Skeletal muscle tissue (tissue), 4 donors: ENCODE results near the gene ACSL1. TPM values are rescaled to one million over a fixed set of nuclear protein-coding genes. Genes with fewer than 3 reads are reported as not detected.

Source experiments
- H3K27ac ChIP-seq: one replicate; pipeline ENCODE4 v1.7.0; 2013; ENCODE audit warnings: mild to moderate bottlenecking, low read depth, low read length, inconsistent platforms
- H3K27me3 ChIP-seq, 3 donors: one replicate each; pipeline ENCODE4 v1.7.0; 2013; ENCODE audit warnings: low read length in 3 of 3; ENCODE audit not compliant: control insufficient read depth in 3 of 3, insufficient read depth in 3 of 3
- H3K36me3 ChIP-seq, 3 donors: one replicate each; pipeline ENCODE4 v1.7.0; 2013; ENCODE audit warnings: low read length in 3 of 3; ENCODE audit not compliant: control insufficient read depth in 3 of 3, insufficient read depth in 3 of 3
- H3K4me1 ChIP-seq, 3 donors: one replicate each; pipeline ENCODE4 v1.7.0; 2013; ENCODE audit warnings: low read length in 3 of 3, mild to moderate bottlenecking in 3 of 3; ENCODE audit not compliant: control insufficient read depth in 3 of 3, insufficient read depth in 3 of 3
- H3K4me3 ChIP-seq, 3 donors: one replicate each; pipeline ENCODE4 v1.7.0; 2013; ENCODE audit warnings: low read length in 3 of 3
- H3K9ac ChIP-seq, 3 donors: one replicate each; pipeline ENCODE4 v1.7.0; 2013; ENCODE audit warnings: low read length in 3 of 3, mild to moderate bottlenecking in 3 of 3, moderate library complexity in 2 of 3, low read depth in 1 of 3
- H3K9me3 ChIP-seq, 3 donors: one replicate each; pipeline ENCODE4 v1.7.0; 2013; ENCODE audit warnings: low read length in 3 of 3; ENCODE audit not compliant: control insufficient read depth in 3 of 3
- total RNA-seq: library from RNA; depleted of rRNA; stranded (reverse); fragments of >200 nt; gene quantifications from one replicate; pipeline ENCODE4 v1.2.3, GENCODE V29; 2014
- donor health status: Osteomylitis.

ACSL1 gene
- total RNA-seq, 1 donor from 2014 or later: 123 TPM

DNA sequence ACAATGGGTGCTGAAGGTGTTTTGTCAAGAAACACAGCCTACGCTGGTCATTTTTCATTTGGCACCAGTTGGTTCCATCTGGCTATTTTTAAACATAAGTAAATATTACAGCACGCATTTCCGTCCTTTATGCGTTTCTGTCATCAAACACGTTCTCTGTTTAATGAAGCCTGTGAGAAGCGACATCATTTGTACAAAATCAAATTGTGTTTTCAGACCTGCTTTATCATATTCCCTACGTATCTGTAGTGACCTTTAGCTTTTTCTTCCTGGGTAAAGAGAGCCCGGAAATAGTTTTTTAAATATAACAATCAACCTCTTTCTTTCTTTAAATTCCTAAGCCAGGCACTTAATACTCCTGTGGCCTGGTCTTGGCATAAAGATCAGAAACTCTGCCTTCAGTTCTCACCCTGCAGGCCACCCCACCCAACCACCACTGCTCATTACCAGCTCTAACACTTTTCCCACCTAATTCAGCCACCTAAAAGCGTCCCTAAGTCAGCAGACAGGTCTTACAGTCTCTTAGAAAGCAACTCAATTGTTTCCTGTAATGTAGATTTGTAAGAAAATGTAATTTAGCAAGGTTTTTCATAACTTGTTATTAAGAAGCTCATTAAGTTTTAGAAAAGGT is 30.4 kb downstream of the ACSL1 start:
- H3K9ac ChIP-seq: no peak overlapping the region
- H3K4me3 ChIP-seq: no peak overlapping the region
- H3K9me3 ChIP-seq: no peaks in the 10 kb centered on the region
- H3K36me3 ChIP-seq: peaks cover 29 to 51% (median 40%) of the 10 kb centered on the region in 3 donors
- H3K4me1 ChIP-seq: peaks cover 67 to 77% (median 72%) of the 10 kb centered on the region in 3 donors
- no peaks in the 10 kb centered on the region for H3K27me3 ChIP-seq
- H3K27ac ChIP-seq: no peak overlapping the region

DNA sequence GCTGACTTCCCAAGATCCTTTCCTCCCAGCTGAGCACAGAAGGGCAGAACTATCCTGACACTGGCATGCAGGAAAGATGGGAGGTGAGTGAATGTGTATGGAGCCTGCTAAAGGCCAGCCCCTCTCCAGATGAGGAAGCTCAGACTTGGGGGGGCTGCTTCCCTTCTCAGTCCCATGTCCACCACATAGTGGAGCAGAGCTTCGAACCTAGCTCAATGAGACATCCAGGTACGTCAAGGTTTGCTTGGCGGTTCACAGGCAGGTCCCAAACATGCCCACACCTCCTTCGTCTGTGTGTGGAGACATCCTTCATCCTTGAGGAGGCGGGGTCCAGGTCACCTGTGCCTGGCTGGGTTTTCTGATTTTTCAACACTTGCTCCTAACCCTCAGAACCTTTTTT is 31.3 kb downstream of the ACSL1 start:
- peaks cover 22 to 47% (median 38%) of the 10 kb centered on the region in 3 donors for H3K36me3 ChIP-seq
- H3K4me1 ChIP-seq: peaks cover 61 to 71% (median 69%) of the 10 kb centered on the region in 3 donors

DNA sequence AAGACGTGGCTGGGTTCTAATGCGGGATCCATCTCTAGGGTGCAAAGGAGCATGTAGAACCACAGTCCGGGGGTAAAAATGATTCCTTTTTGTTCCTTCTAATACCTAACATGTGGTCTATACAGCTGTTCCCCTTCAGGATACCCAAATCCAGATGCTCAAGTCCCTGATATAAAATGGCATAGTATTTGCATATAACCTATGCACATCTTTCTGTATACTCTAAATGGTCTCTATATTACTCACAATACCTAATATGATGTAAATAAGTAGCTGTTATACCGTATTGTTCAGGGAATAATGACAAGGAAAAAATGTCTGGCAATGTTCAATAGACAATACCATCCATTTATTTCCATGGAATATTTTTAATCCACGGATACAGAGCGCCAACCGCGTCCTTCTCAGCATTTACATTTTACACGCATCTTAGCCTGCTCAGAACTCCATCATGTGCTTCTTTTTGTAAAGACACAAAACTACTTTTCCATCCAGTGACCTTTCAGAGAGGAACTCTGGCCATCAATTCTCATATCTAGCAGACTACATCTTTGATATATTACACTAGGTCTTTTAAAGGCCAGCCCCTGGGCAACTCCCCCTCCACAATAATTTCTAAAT is 31.9 kb downstream of the ACSL1 start:
- H3K4me3 ChIP-seq: no peak overlapping the region
- H3K9ac ChIP-seq: no peak overlapping the region
- H3K27ac ChIP-seq: peak overlapping the region; percentile 57
- H3K4me1 ChIP-seq: peaks cover 61 to 71% (median 69%) of the 10 kb centered on the region in 3 donors
- peaks cover 22 to 50% (median 44%) of the 10 kb centered on the region in 3 donors for H3K36me3 ChIP-seq
- H3K27me3 ChIP-seq: no peaks in the 10 kb centered on the region
- no peaks in the 10 kb centered on the region for H3K9me3 ChIP-seq

More for the DNA sequence above, 31.3 kb downstream of the ACSL1 start:
- H3K9me3 ChIP-seq: no peaks in the 10 kb centered on the region
- H3K4me3 ChIP-seq: peak overlapping the region in 1 of 3 donors; percentile 41
- no peak overlapping the region for H3K27ac ChIP-seq
- H3K9ac ChIP-seq: no peak overlapping the region
- H3K27me3 ChIP-seq: no peaks in the 10 kb centered on the region

DNA sequence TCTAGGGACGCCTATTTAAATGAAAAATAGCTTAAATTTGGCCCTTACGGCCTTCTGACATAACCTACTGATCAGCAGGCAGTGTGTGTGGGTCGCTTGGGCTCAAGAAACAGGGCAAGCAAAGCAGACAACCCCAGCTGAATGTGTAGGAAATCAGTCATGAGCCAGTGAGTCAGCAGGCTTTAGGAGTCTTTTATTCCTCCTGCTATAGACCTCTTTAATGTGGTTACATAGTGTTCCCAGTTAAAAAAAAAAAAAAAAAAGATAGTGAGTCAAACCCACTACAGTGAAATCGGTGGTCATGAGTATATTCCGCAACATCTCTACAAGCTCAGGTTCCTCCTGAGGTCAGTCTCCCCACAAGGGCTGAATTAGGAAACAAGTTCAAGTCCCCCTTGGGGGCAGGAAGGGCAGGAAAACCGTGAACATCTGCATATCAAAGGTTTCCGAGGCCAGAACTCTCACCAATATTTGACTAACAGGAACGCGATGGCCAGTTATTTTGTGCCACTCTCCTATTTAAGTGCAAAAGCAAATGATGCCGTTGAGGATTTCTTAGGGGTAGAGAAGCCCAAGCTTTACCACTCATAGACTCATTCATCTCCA is 32.7 kb downstream of the ACSL1 start:
- no peak overlapping the region for H3K4me3 ChIP-seq
- peaks cover 57 to 65% (median 63%) of the 10 kb centered on the region in 3 donors for H3K4me1 ChIP-seq
- no peaks in the 10 kb centered on the region for H3K9me3 ChIP-seq
- H3K27me3 ChIP-seq: no peaks in the 10 kb centered on the region
- H3K36me3 ChIP-seq: peaks cover 23 to 49% (median 44%) of the 10 kb centered on the region in 3 donors
- H3K27ac ChIP-seq: peak overlapping the region; percentile 57
- peak overlapping the region in 1 of 3 donors; percentile 51 for H3K9ac ChIP-seq

DNA sequence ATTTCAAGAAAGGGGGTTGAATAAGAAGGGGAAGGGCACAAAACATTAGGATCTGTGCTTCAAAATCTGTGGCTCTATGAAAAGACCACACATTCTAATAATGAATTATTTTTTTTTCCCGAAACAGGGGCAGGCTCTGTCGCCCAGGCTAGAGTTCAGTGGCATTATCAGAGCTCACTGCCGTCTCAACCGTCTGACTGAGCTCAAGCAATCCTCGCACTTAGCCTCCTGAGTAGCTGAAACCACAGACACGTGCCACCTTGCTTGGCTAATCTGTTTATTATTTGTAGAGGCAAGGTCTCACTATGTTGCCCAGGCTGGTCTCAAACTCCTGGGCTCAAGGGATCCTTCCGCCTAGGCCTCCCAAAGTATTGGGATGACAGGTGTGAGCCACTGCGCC is 33.4 kb downstream of the ACSL1 start:
- peaks cover 52 to 59% (median 56%) of the 10 kb centered on the region in 3 donors for H3K4me1 ChIP-seq
- H3K27me3 ChIP-seq: no peaks in the 10 kb centered on the region
- H3K4me3 ChIP-seq: no peak overlapping the region
- H3K9me3 ChIP-seq: no peaks in the 10 kb centered on the region
- no peak overlapping the region for H3K9ac ChIP-seq
- H3K36me3 ChIP-seq: peaks cover 25 to 50% (median 42%) of the 10 kb centered on the region in 3 donors
- H3K27ac ChIP-seq: peak overlapping the region; percentile 57

DNA sequence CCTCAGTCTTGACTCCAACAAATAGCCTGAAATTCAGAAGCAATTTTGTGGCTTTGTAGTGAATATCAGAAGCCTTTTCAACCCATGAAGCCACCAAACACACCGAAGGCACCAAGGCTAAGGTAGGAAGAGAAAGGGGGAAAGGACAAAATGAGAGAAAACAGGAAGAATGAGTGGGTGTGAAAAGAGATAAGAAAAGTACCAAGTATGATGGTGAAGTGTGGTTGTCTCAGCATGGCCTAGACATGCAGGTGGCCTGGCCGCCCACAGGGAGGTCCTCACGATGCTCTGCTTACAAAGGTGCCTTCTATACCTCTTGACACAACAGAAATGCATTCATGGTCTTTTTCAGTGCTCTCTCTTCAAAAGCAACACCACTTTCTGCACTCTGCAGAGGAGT is 34.9 kb downstream of the ACSL1 start:
- Histone ChIP-seq H3K9ac (no peak overlapping the region), H3K4me3 (no peak overlapping the region), H3K4me1 (peaks cover 41 to 45% (median 42%) of the 10 kb centered on the region in 3 donors), H3K36me3 (peaks cover 33 to 50% (median 46%) of the 10 kb centered on the region in 3 donors), H3K27ac (no peak overlapping the region), H3K9me3 (no peaks in the 10 kb centered on the region), H3K27me3 (no peaks in the 10 kb centered on the region)

DNA sequence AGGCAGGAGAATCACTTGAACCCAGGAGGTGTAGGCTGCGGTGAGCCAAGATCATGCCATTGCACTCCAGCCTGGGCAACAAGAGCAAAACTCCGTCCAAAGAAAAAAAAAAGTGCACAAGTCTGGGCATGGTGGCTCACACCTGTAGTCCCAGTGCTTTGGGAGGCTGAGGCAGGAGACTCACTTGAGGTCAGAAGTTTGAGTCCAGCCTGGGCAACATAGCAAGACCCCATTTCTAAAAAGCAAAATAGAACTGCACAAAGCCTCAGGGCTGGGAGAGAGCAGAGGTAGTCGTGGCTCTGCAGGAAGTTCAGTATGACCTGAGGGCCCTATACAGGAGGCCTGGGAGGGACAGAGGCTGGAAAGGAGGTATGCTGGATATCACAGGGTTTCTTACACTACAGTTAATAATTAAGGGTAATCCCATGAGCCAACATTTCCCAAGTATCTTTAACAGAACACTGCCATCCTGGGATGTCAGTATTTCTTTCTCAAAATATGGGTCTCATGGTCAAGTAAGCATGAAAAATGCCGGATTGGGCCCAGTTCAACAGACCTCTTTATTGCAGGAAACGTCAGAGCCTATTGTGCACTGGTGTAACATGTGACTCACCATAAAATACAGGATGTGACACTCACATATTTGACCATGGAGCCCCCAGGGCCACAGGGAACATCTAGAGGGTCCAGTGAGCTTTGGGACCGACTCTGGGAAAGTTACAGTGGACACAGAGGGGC is 37.8 kb downstream of the ACSL1 start:
- H3K9ac ChIP-seq: no peak overlapping the region
- H3K4me3 ChIP-seq: no peak overlapping the region
- no peaks in the 10 kb centered on the region for H3K27me3 ChIP-seq
- no peaks in the 10 kb centered on the region for H3K9me3 ChIP-seq
- H3K4me1 ChIP-seq: peaks cover 15 to 19% (median 18%) of the 10 kb centered on the region in 3 donors
- H3K36me3 ChIP-seq: peaks cover 53 to 63% (median 56%) of the 10 kb centered on the region in 3 donors
- H3K27ac ChIP-seq: no peak overlapping the region

DNA sequence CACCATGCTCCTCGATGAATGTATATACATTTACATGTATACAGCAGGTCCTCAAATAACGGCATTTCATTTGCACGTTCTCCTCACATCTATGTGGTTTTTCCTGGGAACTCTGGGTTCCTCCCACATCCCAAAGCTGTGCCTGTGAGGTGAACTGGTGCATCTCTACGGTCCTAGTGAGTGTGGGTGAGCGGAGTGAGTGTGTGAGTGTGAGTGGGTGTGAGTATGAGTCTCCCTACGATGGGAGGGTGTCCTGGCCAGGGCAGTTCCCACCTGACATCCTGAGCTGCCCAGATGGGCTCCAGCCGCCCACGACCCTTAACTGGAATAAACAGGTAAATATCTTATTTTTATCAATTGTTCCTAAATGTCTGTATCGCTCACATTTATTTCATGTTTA is 40.0 kb downstream of the ACSL1 start:
- Histone ChIP-seq H3K27me3 (no peaks in the 10 kb centered on the region), H3K9ac (no peak overlapping the region), H3K27ac (no peak overlapping the region), H3K36me3 (peaks cover 54 to 66% (median 62%) of the 10 kb centered on the region in 3 donors), H3K4me3 (no peak overlapping the region), H3K4me1 (peaks cover 0 to 5% (median 3%) of the 10 kb centered on the region in 3 donors), H3K9me3 (no peaks in the 10 kb centered on the region)

DNA sequence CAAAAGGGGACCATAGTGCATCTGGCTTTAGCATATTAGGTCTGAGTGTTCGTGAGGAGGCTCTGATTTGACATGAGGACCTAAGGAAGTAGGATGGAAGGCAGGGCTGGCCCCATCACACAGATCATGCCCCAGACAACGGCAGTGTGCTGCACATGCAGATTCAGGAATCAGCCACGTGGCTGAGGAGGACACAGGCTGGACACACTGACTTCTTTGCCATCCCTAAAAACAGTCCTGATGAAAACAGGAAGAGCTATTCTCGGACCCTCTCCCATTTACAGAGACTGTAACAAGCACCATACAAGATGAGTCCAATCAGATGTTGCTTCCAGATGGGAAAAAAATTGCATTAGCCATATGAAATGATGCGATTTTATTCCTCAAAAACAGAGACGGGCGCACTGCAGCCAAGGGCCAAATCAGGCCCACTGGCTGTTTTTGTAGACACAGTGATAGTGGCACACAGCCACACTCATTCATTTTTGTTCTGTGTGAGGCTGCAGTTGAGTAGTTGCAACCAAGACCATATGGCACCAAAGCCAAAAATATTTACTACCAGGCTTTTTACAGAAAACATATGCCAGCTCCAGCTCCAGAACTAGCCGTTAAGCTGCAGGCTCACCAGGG is 41.0 kb downstream of the ACSL1 start:
- Histone ChIP-seq H3K27ac (no peak overlapping the region), H3K9me3 (no peaks in the 10 kb centered on the region), H3K36me3 (peaks cover 60 to 70% (median 65%) of the 10 kb centered on the region in 3 donors), H3K4me3 (no peak overlapping the region), H3K4me1 (peaks cover 0 to 5% (median 3%) of the 10 kb centered on the region in 3 donors), H3K27me3 (no peaks in the 10 kb centered on the region), H3K9ac (no peak overlapping the region)
